GM23338 (cell line): ENCODE measurements around the gene GK. TPM values are rescaled to one million over a fixed set of nuclear protein-coding genes. Genes with fewer than 3 reads are reported as not detected.

Experiments
- ATAC-seq: fragments of 200-7000 bp; cut with Tn5 transposase; 3 replicates; pipeline ENCODE4 v1.9.1; 2020
- DNase-seq: peaks from one replicate; pipeline ENCODE4 v3.0.0-alpha.2; 2015; ENCODE audit warnings: low spot score
- H2AFZ ChIP-seq: fragments of 200-600 bp; sonication (generic); 2 replicates; pipeline ENCODE4 v1.8.0; 2016; ENCODE audit warnings: antibody characterized with exemption, mild to moderate bottlenecking, moderate library complexity
- H3F3A ChIP-seq: fragments of 200-600 bp; sonication (generic); replicated peaks from 2 replicates; pipeline ENCODE4 v1.8.0; 2017; ENCODE audit warnings: antibody characterized with exemption, mixed run types, low read depth
- H3K27ac ChIP-seq: fragments of 200-600 bp; sonication (generic); 2 replicates; pipeline ENCODE4 v1.6.1; 2016; ENCODE audit warnings: low read depth
- H3K27me3 ChIP-seq: fragments of 200-600 bp; sonication (generic); 2 replicates; pipeline ENCODE4 v1.8.0; 2016; ENCODE audit warnings: mild to moderate bottlenecking, mixed run types, moderate library complexity; ENCODE audit not compliant: insufficient read depth
- H3K36me3 ChIP-seq: fragments of 200-600 bp; sonication (generic); 2 replicates; pipeline ENCODE4 v1.8.0; 2016; ENCODE audit warnings: mild to moderate bottlenecking; ENCODE audit not compliant: insufficient read depth
- H3K4me1 ChIP-seq: fragments of 200-600 bp; sonication (generic); 2 replicates; pipeline ENCODE4 v1.8.0; 2016; ENCODE audit warnings: mild to moderate bottlenecking, moderate library complexity; ENCODE audit not compliant: insufficient read depth
- H3K4me2 ChIP-seq: fragments of 200-600 bp; sonication (generic); 2 replicates; pipeline ENCODE4 v1.7.1; 2017; ENCODE audit warnings: mixed run types
- H3K4me3 ChIP-seq: fragments of 200-600 bp; sonication (generic); 2 replicates; pipeline ENCODE4 v1.6.1; 2016; ENCODE audit warnings: mixed run types
- H3K79me2 ChIP-seq: fragments of 200-600 bp; sonication (generic); replicated peaks from 2 replicates; pipeline ENCODE4 v1.8.0; 2017; ENCODE audit warnings: mild to moderate bottlenecking; ENCODE audit not compliant: insufficient read depth
- H3K9me2 ChIP-seq: fragments of 200-600 bp; sonication (generic); 2 replicates; pipeline ENCODE4 v1.8.0; 2017; ENCODE audit not compliant: insufficient read depth
- H4K20me1 ChIP-seq: fragments of 200-600 bp; sonication (generic); replicated peaks from 2 replicates; pipeline ENCODE4 v1.8.0; 2017; ENCODE audit warnings: mild to moderate bottlenecking; ENCODE audit not compliant: insufficient read depth
- H3K27ac Mint-ChIP-seq: 2 replicates; pipeline ENCODE4 v1.8.0; 2020; ENCODE audit warnings: inconsistent platforms, mild to moderate bottlenecking, moderate library complexity, mixed read lengths
- H3K27me3 Mint-ChIP-seq: 3 replicates; pipeline ENCODE4 v1.8.0; 2022; ENCODE audit warnings: low read depth, mild to moderate bottlenecking, moderate library complexity, mixed read lengths, inconsistent platforms; ENCODE audit not compliant: insufficient read depth, poor library complexity
- H3K36me3 Mint-ChIP-seq: 3 replicates; pipeline ENCODE4 v1.8.0; 2021; ENCODE audit warnings: low read depth, mild to moderate bottlenecking, inconsistent platforms, moderate library complexity, mixed read lengths
- H3K4me1 Mint-ChIP-seq: 3 replicates; pipeline ENCODE4 v1.8.0; 2020; ENCODE audit warnings: mild to moderate bottlenecking, inconsistent platforms, mixed read lengths
- H3K4me3 Mint-ChIP-seq: 3 replicates; pipeline ENCODE4 v1.8.0; 2021; ENCODE audit warnings: moderate library complexity, mild to moderate bottlenecking, inconsistent platforms, mixed read lengths
- H3K9me3 Mint-ChIP-seq: 3 replicates; pipeline ENCODE4 v1.8.0; 2020; ENCODE audit warnings: moderate library complexity, mild to moderate bottlenecking, inconsistent platforms, mixed read lengths
- CTCF ChIP-seq, 2 experiments: fragments of 200-600 bp in 1 of 2; sonication (generic) in 1 of 2; conservative IDR thresholded peaks; 2 replicates each; pipeline versions ENCODE4 v1.5.1 to v1.6.1; 2016 to 2017; ENCODE audit warnings: antibody characterized with exemption in 2 of 2, low read depth in 2 of 2, mild to moderate bottlenecking in 2 of 2, moderate library complexity in 1 of 2
- EZH2 ChIP-seq: fragments of 200-600 bp; sonication (generic); IDR thresholded peaks from one replicate; pipeline ENCODE4 v1.8.0; 2017; ENCODE audit warnings: antibody characterized with exemption, mild to moderate bottlenecking, low read depth; ENCODE audit not compliant: unreplicated experiment
- EZH2phosphoT487 ChIP-seq: fragments of 200-600 bp; sonication (generic); IDR thresholded peaks from one replicate; pipeline ENCODE4 v1.8.1; 2018; ENCODE audit warnings: antibody characterized with exemption; ENCODE audit not compliant: unreplicated experiment
- JUNB ChIP-seq: IDR thresholded peaks from one replicate; pipeline ENCODE4 v1.6.1; 2016; ENCODE audit warnings: antibody characterized with exemption; ENCODE audit not compliant: unreplicated experiment
- NANOG ChIP-seq: IDR thresholded peaks from 2 replicates; pipeline ENCODE4 v1.6.1; 2016; ENCODE audit warnings: antibody characterized with exemption, borderline replicate concordance
- POLR2AphosphoS5 ChIP-seq: IDR thresholded peaks from 2 replicates; pipeline ENCODE4 v1.6.1; 2016; ENCODE audit warnings: antibody characterized with exemption, low read depth
- REST ChIP-seq: IDR thresholded peaks from one replicate; pipeline ENCODE4 v1.6.1; 2018; ENCODE audit warnings: antibody characterized with exemption; ENCODE audit not compliant: unreplicated experiment
- STAT1 ChIP-seq: IDR thresholded peaks from one replicate; pipeline ENCODE4 v1.6.1; 2016; ENCODE audit warnings: antibody characterized with exemption; ENCODE audit not compliant: unreplicated experiment
- ZNF114 ChIP-seq: fragments of 250-450 bp; sonication (Bioruptor Pico); IDR thresholded peaks from 2 replicates; pipeline ENCODE4 v1.5.0; 2020; ENCODE audit warnings: mild to moderate bottlenecking, moderate library complexity
- ZNF331 ChIP-seq: fragments of 250-450 bp; sonication (Bioruptor Pico); IDR thresholded peaks from 2 replicates; pipeline ENCODE4 v1.5.0; 2020; ENCODE audit warnings: low read depth, mild to moderate bottlenecking, moderate library complexity
- polyA plus RNA-seq: library from polyadenylated mRNA; unstranded; fragments of >200 nt; fragmentation: Nextera tagmentation; extraction: Ambion mirVana; gene quantifications from 2 replicates; pipeline ENCODE4 v1.2.1, GENCODE V29; 2016
- total RNA-seq: library from RNA; depleted of rRNA; stranded (reverse); fragments of >200 nt; shearing (Covaris generic); gene quantifications from 2 replicates; pipeline ENCODE4 v1.2.3, GENCODE V29; 2014

The GK gene
- total and polyA plus RNA-seq, 2 experiments from 2014 or later = 8.4 to 10.8 TPM

GRCh38 chrX:30661228-30661627, 8.0 kb downstream of the GK start (continued):
- TF ChIP-seq CTCF (conservative IDR thresholded peaks at IDR 0.05; ENCODE audit: low read depth in 2 of 2) (no peak), STAT1 (no peak), ZNF331 (CRISPR knock-in tag) (no peak), REST (no peak), NANOG (no peak), EZH2 (no peak), POLR2AphosphoS5 (no peak)

- Mint-ChIP-seq H3K4me3 (no peak overlapping the region), H3K9me3 (no peaks in the 10 kb centered on the region), H3K27ac (no peak overlapping the region), H3K36me3 (peaks cover 1% of the 10 kb centered on the region; the same call in 2 of the 3 replicates), H3K27me3 (no peaks in the 10 kb centered on the region), H3K4me1 (peaks cover 3% of the 10 kb centered on the region; the same call in 2 of the 3 replicates)
- Histone ChIP-seq H3K9me2 (no peaks in the 10 kb centered on the region), H2AFZ (no peak overlapping the region), H3K27ac (no peak overlapping the region), H3K27me3 (no peaks in the 10 kb centered on the region), H3K4me2 (no peak overlapping the region), H3K4me1 (peaks cover 8% of the 10 kb centered on the region; the same call in 1 of the 2 replicates), H3K36me3 (no peaks in the 10 kb centered on the region), H3K4me3 (no peak overlapping the region), H3K79me2 (no peaks in the 10 kb centered on the region), H3F3A (no peaks in the 10 kb centered on the region), H4K20me1 (no peaks in the 10 kb centered on the region)
- TF ChIP-seq EZH2phosphoT487 (no peak), NANOG (no peak), JUNB (no peak), ZNF331 (CRISPR knock-in tag) (no peak), EZH2 (no peak), ZNF114 (CRISPR knock-in tag) (no peak), REST (no peak)
- no peak for ATAC-seq
- DNase-seq = no peak
These were observed 10.1 kb downstream of the GK start for GRCh38 chrX:30663322-30663721.
